ENCODE data around the gene MS4A15. TPM values are rescaled to one million over a fixed set of nuclear protein-coding genes. Genes with fewer than 3 reads are reported as not detected.

MS4A15 gene
- total RNA-seq, 4 donors from 2014 or later, result not detected

- no peak for DNase-seq (ENCODE audit: low spot score in 2 of 2)
- TF ChIP-seq EP300 (IDR thresholded peaks at IDR 0.05) (no peak), POLR2A (IDR thresholded peaks at IDR 0.05) (no peak), CTCF (IDR thresholded peaks at IDR 0.05) (no peak)
- H3K27me3 ChIP-seq, result no peaks in the 10 kb centered on the region
- WGBS, 2 donors, result 71 to 83% methylated on average over 7 of the region's 7 CpGs
- no peaks in the 10 kb centered on the region for H3K9me3 ChIP-seq
- H3K4me1 ChIP-seq, result peaks cover 0 to 26% (median 6%) of the 10 kb centered on the region in 4 donors
- no peak overlapping the region for H3K4me3 ChIP-seq
- H3K36me3 ChIP-seq, result no peaks in the 10 kb centered on the region
- H3K27ac ChIP-seq, result no peak overlapping the region
Measured at GRCh38 chr11:60788401-60789125, 31.9 kb downstream of the MS4A15 start.

- Histone ChIP-seq H3K4me1 (peaks cover 0 to 16% (median 4%) of the 10 kb centered on the region in 4 donors), H3K27me3 (no peaks in the 10 kb centered on the region), H3K4me3 (no peak overlapping the region), H3K9me3 (no peaks in the 10 kb centered on the region), H3K36me3 (no peaks in the 10 kb centered on the region), H3K27ac (no peak overlapping the region)
- TF ChIP-seq POLR2A (IDR thresholded peaks at IDR 0.05) (no peak), CTCF (IDR thresholded peaks at IDR 0.05) (no peak), EP300 (IDR thresholded peaks at IDR 0.05) (no peak)
- no peak for DNase-seq (ENCODE audit: low spot score in 2 of 2)
- 97 to 100% methylated on average over 3 of the region's 3 CpGs for WGBS, 2 donors
Measured at GRCh38 chr11:60790726-60791125, 34.1 kb downstream of the MS4A15 start.

GRCh38 chr11:60791153-60791933, 34.7 kb downstream of the MS4A15 start:
- no peak overlapping the region for H3K4me3 ChIP-seq
- H3K27ac ChIP-seq, result no peak overlapping the region
- no peaks in the 10 kb centered on the region for H3K27me3 ChIP-seq
- DNase-seq (ENCODE audit: low spot score in 2 of 2), result no peak
- no peaks in the 10 kb centered on the region for H3K9me3 ChIP-seq
- no peaks in the 10 kb centered on the region for H3K36me3 ChIP-seq
- peaks cover 0 to 14% (median 3%) of the 10 kb centered on the region in 4 donors for H3K4me1 ChIP-seq
- TF ChIP-seq POLR2A (IDR thresholded peaks at IDR 0.05) (no peak), CTCF (IDR thresholded peaks at IDR 0.05) (no peak), EP300 (IDR thresholded peaks at IDR 0.05) (no peak)
- 89 to 95% methylated on average over 4 of the region's 4 CpGs for WGBS, 2 donors

GRCh38 chr11:60792521-60792920, 35.9 kb downstream of the MS4A15 start:
- Histone ChIP-seq H3K36me3 (no peaks in the 10 kb centered on the region), H3K27ac (no peak overlapping the region), H3K27me3 (no peaks in the 10 kb centered on the region), H3K4me3 (no peak overlapping the region), H3K9me3 (no peaks in the 10 kb centered on the region), H3K4me1 (peaks cover 0 to 2% (median 0%) of the 10 kb centered on the region in 4 donors)
- 88 to 89% methylated on average over 3 of the region's 3 CpGs for WGBS, 2 donors
- no peak for DNase-seq (ENCODE audit: low spot score in 2 of 2)
- TF ChIP-seq EP300 (IDR thresholded peaks at IDR 0.05) (no peak), POLR2A (IDR thresholded peaks at IDR 0.05) (no peak), CTCF (IDR thresholded peaks at IDR 0.05) (no peak)

- H3K27ac ChIP-seq, result no peak overlapping the region
- no peaks in the 10 kb centered on the region for H3K27me3 ChIP-seq
- no peak for DNase-seq (ENCODE audit: low spot score in 2 of 2)
- H3K9me3 ChIP-seq, result peaks cover 0 to 4% (median 0%) of the 10 kb centered on the region in 4 donors
- TF ChIP-seq CTCF (IDR thresholded peaks at IDR 0.05), result no peak
- TF ChIP-seq POLR2A (IDR thresholded peaks at IDR 0.05), result no peak
- TF ChIP-seq EP300 (IDR thresholded peaks at IDR 0.05), result no peak
- no peaks in the 10 kb centered on the region for H3K36me3 ChIP-seq
- 53 to 76% methylated on average over 6 of the region's 6 CpGs for WGBS, 2 donors
- H3K4me3 ChIP-seq, result no peak overlapping the region
- no peaks in the 10 kb centered on the region for H3K4me1 ChIP-seq
Measured at GRCh38 chr11:60795291-60795690, 38.6 kb downstream of the MS4A15 start.
